ENCODE measurements around the gene KCNAB2.

The KCNAB2 gene

DNA sequence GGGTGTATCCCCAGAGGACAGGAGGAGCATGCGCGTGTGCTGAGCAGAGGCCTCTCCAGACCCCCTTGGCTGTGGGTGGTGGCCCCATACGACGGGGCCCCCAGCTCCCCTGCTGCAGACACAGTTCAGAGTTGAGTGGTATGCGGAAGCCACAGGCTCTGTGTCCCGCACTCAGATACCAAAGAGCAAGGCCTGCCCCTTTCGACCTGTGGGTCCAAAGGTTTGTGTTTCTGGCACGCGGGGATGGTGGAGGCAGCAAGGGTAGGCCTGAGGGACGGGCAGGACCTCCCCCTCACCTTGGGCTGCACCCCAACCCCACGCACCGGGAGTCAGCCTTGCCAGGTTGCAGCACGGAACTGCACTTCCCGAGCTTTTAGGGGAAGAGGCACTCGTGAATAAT is at the start of gene KCNAB2:
KCNAB2 (plus strand) TSS at position 328 of the 400 bp plus-strand sequence. CDS start 5,649 bp downstream, outside the sequence.
- no peak for DNase-seq

GRCh38 chr1:5996641-5997270 is 48.9 kb upstream of the KCNAB2 start:
- DNase-seq, result no peak

GRCh38 chr1:5997316-5997715 is 48.4 kb upstream of the KCNAB2 start:
- DNase-seq, result no peak

DNA sequence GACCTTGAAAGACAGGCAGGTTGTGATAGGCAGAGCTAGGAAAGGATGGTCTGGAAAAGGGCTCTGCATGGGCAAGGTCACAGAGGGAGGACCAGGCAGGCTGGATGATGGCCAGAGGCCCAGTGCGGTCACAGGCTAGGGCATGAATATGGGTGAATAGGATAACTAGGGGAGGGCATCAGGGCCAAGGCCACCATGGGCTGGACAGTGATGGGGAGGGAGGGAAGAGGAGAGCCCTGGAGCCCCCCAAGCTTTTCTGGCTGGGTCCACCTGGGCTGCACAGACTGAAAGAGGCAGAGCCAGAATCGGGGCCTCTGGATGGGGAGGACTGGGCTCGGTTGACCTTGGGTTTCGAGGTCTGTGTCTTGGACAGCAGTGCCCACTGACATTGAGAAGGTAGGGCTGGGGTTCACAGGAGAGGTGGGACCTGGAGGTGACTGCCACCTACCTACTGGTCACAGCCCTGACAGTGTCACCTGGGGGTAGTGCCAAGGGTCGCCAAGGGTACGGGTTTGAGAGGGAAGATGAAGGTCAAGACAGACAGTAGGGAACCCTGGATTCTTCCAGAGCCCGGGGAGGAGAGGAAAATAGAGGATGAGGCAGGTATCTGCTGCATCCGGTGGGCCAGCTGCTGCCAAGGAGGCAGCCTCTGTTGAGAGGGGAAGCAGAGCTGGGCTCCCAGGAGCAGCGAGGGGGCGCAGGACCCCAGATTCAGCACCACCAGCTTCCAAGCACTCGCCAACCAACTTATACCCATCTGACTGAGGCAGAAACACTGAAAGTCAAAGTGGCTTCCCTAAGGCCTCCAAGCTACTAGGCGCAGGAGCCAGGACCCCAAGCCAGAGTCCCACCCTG is 47.4 kb upstream of the KCNAB2 start:
- DNase-seq, result no peak

DNA sequence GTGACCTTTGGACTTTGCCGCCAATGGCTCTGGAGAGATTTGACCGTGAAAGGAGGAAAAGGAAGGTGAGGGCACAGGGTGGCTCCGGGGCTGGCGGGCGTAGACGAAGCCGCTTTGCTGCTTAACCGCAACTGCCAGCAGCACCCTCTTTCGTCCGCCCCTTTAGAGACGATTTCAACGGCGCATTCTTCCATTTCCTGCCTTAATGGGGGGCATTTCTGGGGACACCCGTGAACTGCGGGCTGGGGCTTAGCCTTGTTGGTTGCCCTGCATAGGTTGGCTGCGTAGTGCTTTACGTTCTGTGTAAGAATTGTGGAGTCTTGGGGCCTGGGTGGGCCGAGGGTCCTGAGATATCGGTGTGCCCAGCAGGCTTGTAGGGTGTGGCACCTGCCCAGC is 46.8 kb upstream of the KCNAB2 start:
- no peak for DNase-seq

DNA sequence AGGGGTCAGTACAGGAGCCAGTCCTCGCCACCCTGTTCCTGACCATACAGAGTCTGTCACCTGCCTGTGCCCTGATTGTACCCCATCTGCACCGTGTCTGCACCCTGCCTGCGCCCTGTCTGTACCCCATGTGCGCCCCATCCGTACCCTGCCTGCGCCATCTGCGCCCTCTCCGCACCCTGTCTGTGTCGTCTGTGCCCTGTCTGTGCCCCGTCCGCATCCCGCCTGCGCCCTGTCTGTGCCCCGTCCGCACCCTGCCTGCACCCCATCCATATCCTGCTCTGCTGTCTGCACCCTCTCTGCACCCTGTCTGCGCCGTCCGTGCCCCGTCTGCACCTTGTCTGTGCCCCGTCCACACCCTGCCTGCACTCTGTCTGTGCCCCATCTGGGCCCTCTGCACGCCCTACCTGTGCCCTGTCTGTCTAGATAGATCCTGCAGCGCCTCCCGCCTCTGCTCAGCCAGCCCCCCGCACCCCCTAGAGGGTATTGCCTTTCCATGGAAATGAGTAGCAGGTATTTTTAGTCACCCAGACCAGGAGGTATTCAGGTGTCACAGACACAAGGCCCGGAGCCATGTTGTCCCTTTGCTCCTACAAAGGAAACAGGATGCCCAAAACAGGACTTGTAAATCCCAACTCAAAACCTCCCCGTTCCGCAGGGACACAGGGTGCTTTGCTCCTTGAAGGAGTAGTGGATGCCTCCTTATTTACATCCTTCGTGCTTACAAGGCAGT is 45.8 kb upstream of the KCNAB2 start:
- DNase-seq, result no peak

GRCh38 chr1:6000444-6001288 is 45.0 kb upstream of the KCNAB2 start:
- no peak for DNase-seq

- no peak for DNase-seq
Measured at GRCh38 chr1:6001992-6002576, 43.6 kb upstream of the KCNAB2 start.

GRCh38 chr1:6002714-6003501 is 42.8 kb upstream of the KCNAB2 start:
- DNase-seq, result no peak

DNA sequence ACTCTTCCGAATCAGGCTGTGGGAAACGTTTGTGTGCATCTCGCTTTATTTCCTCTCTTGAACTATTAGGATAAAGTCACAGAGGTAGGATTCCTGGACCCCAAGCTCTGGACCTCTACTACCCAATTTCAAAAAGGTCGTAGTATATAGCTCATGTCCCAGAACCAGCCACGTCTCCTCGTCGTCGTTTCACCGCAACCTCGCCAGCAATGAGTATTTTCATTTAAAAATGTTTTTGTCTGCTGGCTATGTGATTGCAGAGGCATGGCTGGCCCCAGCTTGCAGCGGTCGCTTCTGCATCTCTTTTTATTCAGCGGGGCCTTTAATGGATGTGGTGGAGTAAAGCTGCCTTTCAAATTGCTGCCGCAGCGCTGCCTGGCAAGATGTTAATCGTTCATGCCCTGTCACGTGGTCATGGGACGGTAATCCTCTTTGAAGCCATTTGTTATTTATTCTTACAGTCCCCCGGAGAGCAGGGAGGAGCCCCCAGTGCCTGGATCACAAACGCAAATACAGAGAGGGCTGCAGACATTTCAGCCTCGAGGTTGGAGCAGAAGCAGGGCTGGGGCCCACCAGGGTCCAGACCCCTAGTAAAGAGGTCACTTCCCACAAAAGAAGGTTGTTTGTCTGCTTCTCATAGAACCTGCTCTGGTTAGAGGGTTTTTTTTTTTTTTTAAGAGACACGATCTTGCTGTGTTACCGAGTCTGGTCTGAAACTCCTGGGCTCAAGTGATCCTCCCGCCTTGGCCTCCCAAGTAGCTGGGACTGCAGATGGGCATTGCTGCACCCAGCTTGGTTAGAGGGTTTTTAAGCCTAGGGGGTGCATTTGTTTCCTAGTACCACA is 41.9 kb upstream of the KCNAB2 start:
- no peak for DNase-seq

DNA sequence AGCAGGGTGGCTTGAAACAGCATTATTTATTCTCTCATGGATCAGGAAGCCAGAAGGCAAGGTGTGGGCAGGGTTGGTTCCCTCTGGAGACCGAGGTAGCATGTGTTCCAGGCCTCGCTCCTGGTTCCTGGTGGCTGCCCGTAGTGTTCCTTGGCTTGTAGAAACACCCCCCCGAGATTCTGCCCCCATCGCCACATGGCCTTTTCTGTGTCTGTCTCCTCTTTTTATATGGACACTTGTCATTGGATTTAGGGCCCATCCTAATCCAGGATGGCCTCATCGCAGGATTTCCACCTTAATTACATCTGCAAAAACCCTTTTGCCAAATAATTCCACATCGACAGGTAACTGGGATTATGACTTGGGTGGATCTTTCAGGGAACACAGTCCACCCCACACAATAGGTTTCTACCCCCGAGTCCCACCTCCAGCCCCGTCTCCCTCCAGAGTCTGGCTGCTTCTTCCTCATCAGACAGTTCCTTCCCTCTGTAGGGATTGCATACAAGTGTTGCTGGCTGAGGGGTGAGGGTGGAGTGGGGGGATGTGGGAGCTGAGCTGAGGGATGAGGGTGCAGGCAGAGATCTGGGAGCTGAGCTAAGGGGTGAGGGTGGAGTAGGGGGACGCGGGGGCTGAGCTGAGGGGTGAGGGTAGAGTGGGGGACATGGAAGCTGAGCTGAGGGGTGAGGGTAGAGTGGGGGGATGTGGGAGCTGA is 41.1 kb upstream of the KCNAB2 start:
- DNase-seq, result no peak

GRCh38 chr1:6005276-6005917 is 40.3 kb upstream of the KCNAB2 start:
- DNase-seq, result no peak

GRCh38 chr1:6006882-6007281 is 38.8 kb upstream of the KCNAB2 start:
- no peak for DNase-seq

DNA sequence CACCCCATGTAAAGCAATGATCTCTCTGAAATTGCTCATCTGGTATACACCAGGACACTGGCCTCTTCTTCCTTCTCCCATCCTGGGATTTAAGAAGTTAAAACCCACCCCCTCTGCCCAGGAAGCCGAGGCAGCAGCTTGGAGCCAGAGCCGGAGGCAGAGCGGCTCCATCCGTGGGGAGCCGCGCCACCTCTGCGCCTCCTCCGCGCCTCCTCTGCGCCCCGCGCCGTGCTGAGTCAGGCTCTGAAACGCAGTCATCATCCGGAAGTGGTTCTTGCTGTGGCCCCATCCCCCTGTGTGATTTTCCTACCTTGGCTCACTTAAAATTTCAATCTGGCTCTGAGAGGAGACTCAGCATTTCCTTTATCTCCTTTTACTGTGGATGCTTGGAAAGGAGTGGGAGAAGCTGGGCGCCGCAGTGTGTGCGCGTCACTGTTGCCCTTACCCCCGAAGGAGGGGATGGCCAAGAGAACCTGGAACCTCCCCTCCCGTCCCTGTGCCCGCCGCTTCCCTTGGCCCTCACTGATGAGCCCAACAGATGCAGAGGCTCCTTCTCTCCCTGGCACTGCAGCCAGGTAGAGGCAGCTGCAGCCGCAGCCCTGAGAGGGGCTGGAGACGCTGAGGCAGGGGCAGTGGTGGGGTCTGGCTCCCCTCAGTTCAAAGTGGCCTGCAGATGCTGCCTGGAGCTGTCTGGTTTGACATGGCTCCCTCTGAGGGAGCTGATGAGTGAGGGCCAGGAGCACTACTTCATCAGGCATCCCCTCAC is 38.2 kb upstream of the KCNAB2 start:
- DNase-seq, result no peak

DNA sequence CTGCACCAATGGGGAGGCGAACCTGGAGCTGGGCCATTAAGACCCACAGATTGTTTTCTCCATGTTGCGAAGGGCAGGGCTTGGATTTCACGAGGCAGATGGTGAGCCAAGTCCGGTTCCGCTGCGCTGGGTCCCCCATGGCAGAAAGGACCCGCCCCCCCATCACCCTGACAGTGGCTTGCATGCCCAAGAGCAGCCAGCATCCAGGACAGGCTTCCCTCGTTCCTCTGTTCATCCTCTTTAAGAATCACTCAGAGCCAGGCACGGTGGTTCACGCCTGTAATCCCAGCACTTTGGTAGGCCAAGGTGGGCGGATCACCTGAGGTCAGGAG is 37.6 kb upstream of the KCNAB2 start:
- no peak for DNase-seq

GRCh38 chr1:6008696-6009095 is 37.0 kb upstream of the KCNAB2 start:
- DNase-seq, result no peak

DNA sequence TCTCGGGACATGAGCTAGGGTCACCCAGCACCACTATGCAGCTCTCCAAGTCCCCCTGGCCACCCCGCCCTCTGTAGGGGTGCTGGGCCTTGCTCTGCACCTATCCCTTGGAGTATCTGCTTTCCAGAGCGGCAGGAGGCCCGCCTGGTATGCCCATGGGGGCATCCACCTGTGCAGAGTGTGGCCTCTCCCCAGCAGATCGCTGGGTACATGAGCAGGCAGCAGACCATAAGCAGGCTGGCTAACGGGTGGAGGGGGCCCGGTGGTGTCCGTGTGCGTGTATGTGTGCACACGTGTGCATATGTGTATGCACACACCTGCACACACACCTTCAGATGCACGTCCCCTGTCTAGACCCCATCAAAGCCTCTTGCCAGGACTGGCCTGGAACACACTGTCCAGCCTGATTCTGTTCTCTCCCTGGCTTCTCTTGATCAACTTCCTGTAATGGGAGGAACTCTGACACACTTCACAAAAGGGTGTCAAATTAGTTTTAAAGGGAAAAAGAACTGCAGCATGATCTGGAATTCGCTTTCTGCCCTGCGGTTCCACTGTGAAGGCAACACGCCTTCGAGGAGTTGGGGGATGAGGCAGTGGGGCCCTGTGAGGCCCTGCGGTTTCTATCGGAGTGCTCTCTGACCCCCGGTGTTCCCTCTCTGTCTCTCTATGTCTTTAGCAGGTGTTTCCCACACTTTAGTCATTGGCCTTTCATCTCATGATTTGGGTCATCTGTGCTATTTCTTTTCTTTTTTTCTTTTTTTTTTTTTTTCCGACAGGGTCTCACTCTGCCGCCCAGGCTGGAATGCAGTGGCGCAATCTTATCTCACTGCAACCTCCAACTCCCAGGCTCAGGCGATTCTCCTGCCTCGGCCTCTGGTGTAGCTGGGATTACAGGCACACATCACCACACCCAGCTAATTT is 36.3 kb upstream of the KCNAB2 start:
- DNase-seq, result no peak

GRCh38 chr1:6010554-6010953 is 35.1 kb upstream of the KCNAB2 start:
- no peak for DNase-seq
